ENCODE results near the gene C1orf116. TPM values are rescaled to one million over a fixed set of nuclear protein-coding genes. Genes with fewer than 3 reads are reported as not detected.

Gene C1orf116
- total and polyA plus RNA-seq, 10 donors: 0.02 to 1.0 (median 0.27) TPM; not detected in 1

- WGBS, 5 donors: 4 to 6% (median 5%) methylated on average over 53 to 56 of the region's 56 CpGs
- TF ChIP-seq POLR2A (IDR thresholded peaks at IDR 0.05) (peak in 2 of 3 donors; percentile 54 to 64), CTCF (IDR thresholded peaks at IDR 0.05 in 8 of 11, conservative IDR thresholded peaks at IDR 0.05 in 3 of 11) (peak in 10 of 11 experiments; percentile 16 to 78 (median 46)), POLR2AphosphoS5 (IDR thresholded peaks at IDR 0.05) (peak; percentile 94 to 98 (median 97))
- H3K4me3 ChIP-seq: peak within 1 kb of the TSS; percentile 55 to 99 (median 65)
- H3K4me1 ChIP-seq: peaks cover 20 to 84% (median 52%) of the 10 kb centered on the region in 6 donors
- H3K36me3 ChIP-seq: peaks cover 0 to 42% (median 14%) of the 10 kb centered on the region in 6 donors
- no peaks in the 10 kb centered on the region for H3K27me3 ChIP-seq (replicated peaks in 1 of 7)
- DNase-seq: peak; percentile 98
- H3K27ac ChIP-seq: peak within 1 kb of the TSS; percentile 73 to 97 (median 94)
- intact Hi-C loops (cut with DNase I; ENCODE audit: low total_unique reads): no loop called here
- H3K9me3 ChIP-seq: no peaks in the 10 kb centered on the region
Measured at GRCh38 chr1:207052911-207053769, 20.6 kb upstream of the C1orf116 start, which contains the start of gene PFKFB2. TSS of gene PFKFB2 (plus strand) at chr1:207053275. CDS start at chr1:207054718, 1,443 bp downstream.

GRCh38 chr1:207051191-207051943 is 18.8 kb upstream of the C1orf116 start, which contains the start of gene YOD1:
TSS of gene YOD1 (minus strand) at chr1:207051208. CDS start at chr1:207051030, 178 bp downstream.
- peak within 1 kb of the TSS; percentile 85 to 96 (median 93) for H3K27ac ChIP-seq
- peaks cover 29 to 86% (median 70%) of the 10 kb centered on the region in 6 donors for H3K4me1 ChIP-seq
- peaks cover 0 to 44% (median 21%) of the 10 kb centered on the region in 6 donors for H3K36me3 ChIP-seq
- no peaks in the 10 kb centered on the region for H3K9me3 ChIP-seq
- H3K27me3 ChIP-seq (replicated peaks in 1 of 7): no peaks in the 10 kb centered on the region
- no peak for TF ChIP-seq CTCF (IDR thresholded peaks at IDR 0.05 in 8 of 11, conservative IDR thresholded peaks at IDR 0.05 in 3 of 11)
- TF ChIP-seq POLR2A (IDR thresholded peaks at IDR 0.05): no peak
- no peak for TF ChIP-seq POLR2AphosphoS5 (IDR thresholded peaks at IDR 0.05)
- H3K4me3 ChIP-seq: peak within 1 kb of the TSS; percentile 86 to 99 (median 93)
- intact Hi-C loops (cut with DNase I; ENCODE audit: low total_unique reads): no loop called here
- WGBS, 5 donors: 47 to 66% (median 54%) methylated on average over 14 to 15 of the region's 15 CpGs
- no peak for DNase-seq

- TF ChIP-seq POLR2AphosphoS5 (IDR thresholded peaks at IDR 0.05) (peak; percentile 77 to 86 (median 80)), CTCF (IDR thresholded peaks at IDR 0.05 in 8 of 11, conservative IDR thresholded peaks at IDR 0.05 in 3 of 11) (peak in 3 of 11 experiments; percentile 20 to 36 (median 28)), POLR2A (IDR thresholded peaks at IDR 0.05) (no peak)
- no peaks in the 10 kb centered on the region for H3K9me3 ChIP-seq
- DNase-seq: peak; percentile 95
- peaks cover 29 to 86% (median 76%) of the 10 kb centered on the region in 6 donors for H3K4me1 ChIP-seq
- 0 to 2% (median 1%) methylated on average over 36 to 47 of the region's 47 CpGs for WGBS, 5 donors
- H3K4me3 ChIP-seq: peak overlapping the region; percentile 86 to 99 (median 93)
- intact Hi-C loops (cut with DNase I; ENCODE audit: low total_unique reads): no loop called here
- H3K27me3 ChIP-seq (replicated peaks in 1 of 7): no peaks in the 10 kb centered on the region
- H3K36me3 ChIP-seq: peaks cover 0 to 39% (median 23%) of the 10 kb centered on the region in 6 donors
- H3K27ac ChIP-seq: peak overlapping the region; percentile 85 to 96 (median 92)
Measured at GRCh38 chr1:207050480-207051190, 18.1 kb upstream of the C1orf116 start.

Measured in spleen (tissue), 11 donors.